A673 (cell line): Measurements from ENCODE around the gene CFAP46.

Experiments used
- EZH2 ChIP-seq: fragments of 200-600 bp; sonication (generic); IDR thresholded peaks from 2 replicates; pipeline ENCODE4 v1.6.1; 2017; ENCODE audit warnings: borderline replicate concordance, low read depth, mild to moderate bottlenecking, mixed read lengths, antibody characterized with exemption, low read length; ENCODE audit not compliant: poor library complexity, severe bottlenecking
- TF ChIP-seq, protein P1 (sequence below): fragments of 300-800, 200-600 bp; sonication (generic); conservative IDR thresholded peaks from 2 replicates; pipeline ENCODE4 v1.5.1; 2017; ENCODE audit warnings: low read depth, mild to moderate bottlenecking, antibody characterized with exemption, low read length, moderate library complexity, mixed read lengths

GRCh38 chr10:132858121-132859081, 84.0 kb downstream of the CFAP46 start:
- TF ChIP-seq, protein P1, sequence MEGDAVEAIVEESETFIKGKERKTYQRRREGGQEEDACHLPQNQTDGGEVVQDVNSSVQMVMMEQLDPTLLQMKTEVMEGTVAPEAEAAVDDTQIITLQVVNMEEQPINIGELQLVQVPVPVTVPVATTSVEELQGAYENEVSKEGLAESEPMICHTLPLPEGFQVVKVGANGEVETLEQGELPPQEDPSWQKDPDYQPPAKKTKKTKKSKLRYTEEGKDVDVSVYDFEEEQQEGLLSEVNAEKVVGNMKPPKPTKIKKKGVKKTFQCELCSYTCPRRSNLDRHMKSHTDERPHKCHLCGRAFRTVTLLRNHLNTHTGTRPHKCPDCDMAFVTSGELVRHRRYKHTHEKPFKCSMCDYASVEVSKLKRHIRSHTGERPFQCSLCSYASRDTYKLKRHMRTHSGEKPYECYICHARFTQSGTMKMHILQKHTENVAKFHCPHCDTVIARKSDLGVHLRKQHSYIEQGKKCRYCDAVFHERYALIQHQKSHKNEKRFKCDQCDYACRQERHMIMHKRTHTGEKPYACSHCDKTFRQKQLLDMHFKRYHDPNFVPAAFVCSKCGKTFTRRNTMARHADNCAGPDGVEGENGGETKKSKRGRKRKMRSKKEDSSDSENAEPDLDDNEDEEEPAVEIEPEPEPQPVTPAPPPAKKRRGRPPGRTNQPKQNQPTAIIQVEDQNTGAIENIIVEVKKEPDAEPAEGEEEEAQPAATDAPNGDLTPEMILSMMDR, result no peak
- no peak for TF ChIP-seq EZH2
